Panc1 (cell line): ENCODE measurements around the gene AGBL1. TPM values are rescaled to one million over a fixed set of nuclear protein-coding genes. Genes with fewer than 3 reads are reported as not detected.

Experiments used
- ATAC-seq: fragments of 200-7000 bp; cut with Tn5 transposase; 2 replicates; pipeline ENCODE4 v1.9.1; 2020; ENCODE audit warnings: mild to moderate bottlenecking, moderate library complexity
- BruUV-seq: library from RNA; stranded (reverse); fragments of 400-500 nt; replicated peaks from 2 replicates; lab custom pipeline; 2021; lab: Mats Ljungman, UMichigan
- CTCF ChIA-PET: fragments of 300-600 bp; sonication (Branson Sonifier 250); formaldehyde crosslinking; loops from one replicate; lab custom pipeline; 2022; ENCODE audit warnings: antibody characterized with exemption; lab: Charles Lee
- POLR2A ChIA-PET: fragments of 300-600 bp; sonication (Branson Sonifier 250); formaldehyde crosslinking; loops from one replicate; lab custom pipeline; 2022; ENCODE audit warnings: antibody characterized with exemption; lab: Charles Lee
- DNase-seq: peaks from one replicate; pipeline ENCODE4 v3.0.0-alpha.2; 2010; ENCODE audit warnings: low read depth, low spot score
- H3K27ac ChIP-seq: 2 replicates; pipeline ENCODE4 v1.5.1; 2011; ENCODE audit warnings: mild to moderate bottlenecking, low read length, inconsistent platforms
- H3K27me3 ChIP-seq: fragments of 200-500 bp; sonication (Bioruptor generic); 2 replicates; pipeline ENCODE4 v1.6.0; 2014; ENCODE audit warnings: low read length, inconsistent platforms; ENCODE audit not compliant: control insufficient read depth, insufficient read depth
- H3K36me3 ChIP-seq: fragments of 200-500 bp; sonication (Bioruptor generic); 2 replicates; pipeline ENCODE4 v1.5.1; 2014; ENCODE audit warnings: inconsistent platforms, mild to moderate bottlenecking, low read length, moderate library complexity; ENCODE audit not compliant: control insufficient read depth, insufficient read depth
- H3K4me1 ChIP-seq: 2 replicates; pipeline ENCODE4 v1.5.1; 2011; ENCODE audit warnings: inconsistent platforms, mild to moderate bottlenecking, low read length, moderate library complexity; ENCODE audit not compliant: control insufficient read depth, insufficient read depth
- H3K4me3 ChIP-seq, 2 experiments: 2 replicates each; pipeline ENCODE4 v1.5.1; 2011 to 2012; ENCODE audit warnings: low read depth in 2 of 2, low read length in 2 of 2, mild to moderate bottlenecking in 2 of 2, inconsistent platforms in 1 of 2, moderate library complexity in 1 of 2
- H3K9me3 ChIP-seq: fragments of 200-500 bp; sonication (Bioruptor generic); 2 replicates; pipeline ENCODE4 v1.5.1; 2014; ENCODE audit warnings: low read depth, mild to moderate bottlenecking, inconsistent platforms, low read length, moderate library complexity; ENCODE audit not compliant: control insufficient read depth, insufficient read depth
- POLR2AphosphoS5 ChIP-seq: IDR thresholded peaks from 2 replicates; pipeline ENCODE4 v1.6.1; 2012; ENCODE audit warnings: mild to moderate bottlenecking, low read depth, low read length, moderate library complexity
- SIN3A ChIP-seq: IDR thresholded peaks from 2 replicates; pipeline ENCODE4 v1.6.1; 2012; ENCODE audit warnings: low read depth, mild to moderate bottlenecking, low read length, moderate library complexity, borderline replicate concordance; ENCODE audit not compliant: insufficient read depth
- TCF7L2 ChIP-seq: IDR thresholded peaks from 2 replicates; pipeline ENCODE4 v1.6.1; 2011; ENCODE audit warnings: mild to moderate bottlenecking, low read depth, low read length, inconsistent platforms
- in situ Hi-C: cut with HindIII; loops from 2 replicates; pipeline ENCODE4 v1.10.0; 2016; ENCODE audit warnings: low sequenced_read_pairs, low pct_unique_long_range_greater_than_20kb
- intact Hi-C: fragments of 100-400 bp; cut with micrococcal nuclease; formaldehyde crosslinking; loops from one replicate; pipeline ENCODE4 v1.10.0; 2022; ENCODE audit not compliant: unreplicated experiment
- total RNA-seq: library from RNA; stranded (reverse); gene quantifications from one replicate; pipeline ENCODE4 v1.2.1, GENCODE V29; 2021; ENCODE audit not compliant: unreplicated experiment
- TF ChIP-seq, protein P1 (sequence below): fragments of 450-650 bp; IDR thresholded peaks from 2 replicates; pipeline ENCODE4 v1.5.1; 2017; ENCODE audit warnings: mild to moderate bottlenecking
- TF ChIP-seq, protein P2 (sequence below), 2 experiments: IDR thresholded peaks; 2 replicates each; pipeline ENCODE4 v1.6.1; 2011 to 2012; ENCODE audit warnings: low read depth in 2 of 2, control low read depth in 1 of 2, low read length in 1 of 2, mild to moderate bottlenecking in 1 of 2, moderate library complexity in 1 of 2; ENCODE audit not compliant: insufficient read depth in 1 of 2

AGBL1 gene
- total RNA-seq, 1 experiment from 2014 or later = not detected

DNA sequence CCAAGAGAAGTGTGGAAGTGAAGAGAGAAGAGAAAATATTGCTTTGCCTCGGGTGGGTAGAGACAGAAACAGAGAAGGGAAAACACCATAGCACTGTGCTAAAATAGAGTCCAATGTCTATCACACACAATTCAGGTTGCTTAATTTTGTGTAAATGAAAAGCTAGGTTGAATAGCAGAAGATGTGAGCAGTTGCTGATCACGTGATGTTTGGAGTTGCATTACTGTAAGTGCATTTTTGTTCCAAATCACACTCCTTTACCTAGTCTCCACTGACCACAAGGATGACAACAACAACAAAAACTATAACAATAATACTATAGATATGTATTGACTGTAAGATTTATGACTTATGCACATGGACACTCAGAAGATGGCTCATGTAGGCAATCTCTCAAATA, 683.2 kb downstream of the AGBL1 start:
- CTCF ChIA-PET = no interaction called here
- POLR2A ChIA-PET = no interaction called here
- TF ChIP-seq, protein P1, sequence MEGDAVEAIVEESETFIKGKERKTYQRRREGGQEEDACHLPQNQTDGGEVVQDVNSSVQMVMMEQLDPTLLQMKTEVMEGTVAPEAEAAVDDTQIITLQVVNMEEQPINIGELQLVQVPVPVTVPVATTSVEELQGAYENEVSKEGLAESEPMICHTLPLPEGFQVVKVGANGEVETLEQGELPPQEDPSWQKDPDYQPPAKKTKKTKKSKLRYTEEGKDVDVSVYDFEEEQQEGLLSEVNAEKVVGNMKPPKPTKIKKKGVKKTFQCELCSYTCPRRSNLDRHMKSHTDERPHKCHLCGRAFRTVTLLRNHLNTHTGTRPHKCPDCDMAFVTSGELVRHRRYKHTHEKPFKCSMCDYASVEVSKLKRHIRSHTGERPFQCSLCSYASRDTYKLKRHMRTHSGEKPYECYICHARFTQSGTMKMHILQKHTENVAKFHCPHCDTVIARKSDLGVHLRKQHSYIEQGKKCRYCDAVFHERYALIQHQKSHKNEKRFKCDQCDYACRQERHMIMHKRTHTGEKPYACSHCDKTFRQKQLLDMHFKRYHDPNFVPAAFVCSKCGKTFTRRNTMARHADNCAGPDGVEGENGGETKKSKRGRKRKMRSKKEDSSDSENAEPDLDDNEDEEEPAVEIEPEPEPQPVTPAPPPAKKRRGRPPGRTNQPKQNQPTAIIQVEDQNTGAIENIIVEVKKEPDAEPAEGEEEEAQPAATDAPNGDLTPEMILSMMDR = no peak
- TF ChIP-seq, protein P2, sequence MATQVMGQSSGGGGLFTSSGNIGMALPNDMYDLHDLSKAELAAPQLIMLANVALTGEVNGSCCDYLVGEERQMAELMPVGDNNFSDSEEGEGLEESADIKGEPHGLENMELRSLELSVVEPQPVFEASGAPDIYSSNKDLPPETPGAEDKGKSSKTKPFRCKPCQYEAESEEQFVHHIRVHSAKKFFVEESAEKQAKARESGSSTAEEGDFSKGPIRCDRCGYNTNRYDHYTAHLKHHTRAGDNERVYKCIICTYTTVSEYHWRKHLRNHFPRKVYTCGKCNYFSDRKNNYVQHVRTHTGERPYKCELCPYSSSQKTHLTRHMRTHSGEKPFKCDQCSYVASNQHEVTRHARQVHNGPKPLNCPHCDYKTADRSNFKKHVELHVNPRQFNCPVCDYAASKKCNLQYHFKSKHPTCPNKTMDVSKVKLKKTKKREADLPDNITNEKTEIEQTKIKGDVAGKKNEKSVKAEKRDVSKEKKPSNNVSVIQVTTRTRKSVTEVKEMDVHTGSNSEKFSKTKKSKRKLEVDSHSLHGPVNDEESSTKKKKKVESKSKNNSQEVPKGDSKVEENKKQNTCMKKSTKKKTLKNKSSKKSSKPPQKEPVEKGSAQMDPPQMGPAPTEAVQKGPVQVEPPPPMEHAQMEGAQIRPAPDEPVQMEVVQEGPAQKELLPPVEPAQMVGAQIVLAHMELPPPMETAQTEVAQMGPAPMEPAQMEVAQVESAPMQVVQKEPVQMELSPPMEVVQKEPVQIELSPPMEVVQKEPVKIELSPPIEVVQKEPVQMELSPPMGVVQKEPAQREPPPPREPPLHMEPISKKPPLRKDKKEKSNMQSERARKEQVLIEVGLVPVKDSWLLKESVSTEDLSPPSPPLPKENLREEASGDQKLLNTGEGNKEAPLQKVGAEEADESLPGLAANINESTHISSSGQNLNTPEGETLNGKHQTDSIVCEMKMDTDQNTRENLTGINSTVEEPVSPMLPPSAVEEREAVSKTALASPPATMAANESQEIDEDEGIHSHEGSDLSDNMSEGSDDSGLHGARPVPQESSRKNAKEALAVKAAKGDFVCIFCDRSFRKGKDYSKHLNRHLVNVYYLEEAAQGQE (IDR thresholded peaks at IDR 0.05; ENCODE audit: insufficient read depth in 1 of 2, low read depth in 2 of 2, low read length in 1 of 2) = no peak
- TF ChIP-seq TCF7L2 (no peak), SIN3A (no peak), POLR2AphosphoS5 (no peak)
- BruUV-seq = no TSS peak
- no peak overlapping the region for H3K27ac ChIP-seq
- H3K27me3 ChIP-seq = no peaks in the 10 kb centered on the region
- H3K9me3 ChIP-seq = no peaks in the 10 kb centered on the region
- intact Hi-C loops (no loop called here), in situ Hi-C loops (no loop called here)
- DNase-seq = no peak
- no peaks in the 10 kb centered on the region for H3K36me3 ChIP-seq
- no peak overlapping the region for H3K4me3 ChIP-seq
- no peak for ATAC-seq
- no peaks in the 10 kb centered on the region for H3K4me1 ChIP-seq

DNA sequence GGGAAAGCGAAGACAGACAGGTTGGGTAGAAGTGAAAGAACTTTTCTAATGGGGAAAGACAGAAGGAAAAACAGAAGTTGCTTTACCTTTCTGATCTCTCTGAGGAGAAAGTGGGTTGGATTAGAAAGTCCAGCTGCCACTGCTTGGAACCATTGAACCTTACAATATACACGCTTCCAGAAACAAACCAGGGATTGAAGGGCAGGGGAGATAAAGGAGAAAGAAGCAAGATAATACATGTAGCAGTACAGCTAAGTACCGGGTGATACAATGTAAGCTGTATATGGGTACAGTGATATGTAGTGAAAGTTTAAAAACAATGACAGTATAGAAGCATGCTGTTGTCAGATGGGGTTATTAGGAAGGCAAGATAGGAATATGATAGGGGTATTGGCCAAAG, 684.4 kb downstream of the AGBL1 start:
- Histone ChIP-seq H3K27me3 (no peaks in the 10 kb centered on the region), H3K4me3 (no peak overlapping the region), H3K4me1 (no peaks in the 10 kb centered on the region), H3K27ac (no peak overlapping the region), H3K36me3 (no peaks in the 10 kb centered on the region), H3K9me3 (no peaks in the 10 kb centered on the region)
- ATAC-seq (no peak), DNase-seq (no peak)
- CTCF ChIA-PET = no interaction called here
- POLR2A ChIA-PET = no interaction called here
- in situ Hi-C loops = no loop called here
- TF ChIP-seq, protein P2 (IDR thresholded peaks at IDR 0.05; ENCODE audit: insufficient read depth in 1 of 2, low read depth in 2 of 2, low read length in 1 of 2) = no peak
- TF ChIP-seq, protein P1 = no peak
- no peak for TF ChIP-seq TCF7L2
- TF ChIP-seq SIN3A = no peak
- no peak for TF ChIP-seq POLR2AphosphoS5
- no TSS peak for BruUV-seq
- intact Hi-C loops = no loop called here
